Vein endothelial cell (primary cell): ENCODE measurements around the gene GBP1. TPM values are rescaled to one million over a fixed set of nuclear protein-coding genes. Genes with fewer than 3 reads are reported as not detected.

Experiments
- small RNA-seq: library from RNA; depleted of rRNA; stranded (forward); fragments of <200 nt; gene quantifications from one replicate; pipeline ENCODE3, GENCODE V24; 2012
- total RNA-seq: library from RNA; depleted of rRNA; stranded (reverse); fragments of >200 nt; gene quantifications from 2 replicates; pipeline ENCODE4 v1.2.3, GENCODE V29; 2012

The GBP1 gene
- total RNA-seq, result 19.9 and 20.5 TPM in 2 replicates

GRCh38 chr1:89065079-89065868 lies at the start of gene GBP1:
Gene GBP1 (minus strand): TSS chr1:89065208. CDS start chr1:89063234, 1,974 bp downstream.

GRCh38 chr1:89022167-89022959 lies 42.6 kb downstream of the GBP1 start, which contains the start of gene GBP3:
Gene GBP3 (minus strand): TSS chr1:89022866. CDS start chr1:89020721, 2,145 bp downstream.

Small RNA genes within 50 kb of the gene (small RNA-seq; reads per million reads assigned to genes)
- not detected for gene RF00019

Other genes starting within 250 kb of the GBP1 start
- gene GTF2B, start 173.6 kb downstream of the GBP1 start, total RNA-seq, result 31.0 and 33.1 TPM in 2 replicates
- gene KYAT3, start 72.6 kb downstream of the GBP1 start, total RNA-seq, result 21.9 and 24.6 TPM in 2 replicates
- gene RBMXL1, start 72.6 kb downstream of the GBP1 start, total RNA-seq, result 5.6 and 8.2 TPM in 2 replicates
- gene GBP3, start 42.3 kb downstream of the GBP1 start, total RNA-seq, result 14.0 and 30.2 TPM in 2 replicates
- gene GBP2, start 60.9 kb upstream of the GBP1 start, total RNA-seq, result 52.9 and 66.5 TPM in 2 replicates
- gene GBP7, start 110.8 kb upstream of the GBP1 start, total RNA-seq, result not detected in 2 replicates
- 2.0 and 4.8 TPM in 2 replicates for gene GBP4, start 133.7 kb upstream of the GBP1 start, total RNA-seq
- under 0.01 and 0.38 TPM in 2 replicates for gene GBP5, start 207.7 kb upstream of the GBP1 start, total RNA-seq